Measurements from ENCODE around the gene CHD5.

Gene CHD5

GRCh38 chr1:6177681-6178380, 2.3 kb downstream of the CHD5 start:
- peaks cover 71% of the 10 kb centered on the region for H3K27me3 ChIP-seq
- H3K9ac ChIP-seq: no peak overlapping the region
- H3K36me3 ChIP-seq: no peaks in the 10 kb centered on the region
- H4K20me1 ChIP-seq: peaks cover 67% of the 10 kb centered on the region
- H3K9me3 ChIP-seq: no peaks in the 10 kb centered on the region
- H3K4me3 ChIP-seq: no peak overlapping the region
- H3K4me1 ChIP-seq: peaks cover 23% of the 10 kb centered on the region
- TF ChIP-seq Cebpa-rat (IDR thresholded peaks at IDR 0.05): no peak
- H3K27ac ChIP-seq: no peak overlapping the region
- no peak overlapping the region for H3K4me2 ChIP-seq

GRCh38 chr1:6176779-6177178, 3.3 kb downstream of the CHD5 start:
- no peak for TF ChIP-seq Cebpa-rat (IDR thresholded peaks at IDR 0.05)
- Histone ChIP-seq H3K4me3 (no peak overlapping the region), H3K9me3 (no peaks in the 10 kb centered on the region), H4K20me1 (peaks cover 57% of the 10 kb centered on the region), H3K9ac (no peak overlapping the region), H3K4me2 (peak overlapping the region; percentile 14; the same call in 1 of the 2 replicates), H3K4me1 (peaks cover 34% of the 10 kb centered on the region), H3K27ac (no peak overlapping the region), H3K27me3 (peaks cover 60% of the 10 kb centered on the region), H3K36me3 (no peaks in the 10 kb centered on the region)

- Histone ChIP-seq H3K36me3 (no peaks in the 10 kb centered on the region), H3K9ac (no peak overlapping the region), H3K4me1 (peaks cover 36% of the 10 kb centered on the region), H4K20me1 (peaks cover 43% of the 10 kb centered on the region), H3K27me3 (peaks cover 47% of the 10 kb centered on the region), H3K9me3 (no peaks in the 10 kb centered on the region), H3K4me3 (no peak overlapping the region), H3K27ac (no peak overlapping the region), H3K4me2 (no peak overlapping the region)
- TF ChIP-seq Cebpa-rat (IDR thresholded peaks at IDR 0.05): no peak
Observed at GRCh38 chr1:6175411-6175828, 4.7 kb downstream of the CHD5 start.

- no peaks in the 10 kb centered on the region for H3K36me3 ChIP-seq
- no peak overlapping the region for H3K4me3 ChIP-seq
- H4K20me1 ChIP-seq: peaks cover 37% of the 10 kb centered on the region
- no peak overlapping the region for H3K4me2 ChIP-seq
- no peaks in the 10 kb centered on the region for H3K9me3 ChIP-seq
- H3K27ac ChIP-seq: no peak overlapping the region
- peaks cover 41% of the 10 kb centered on the region for H3K27me3 ChIP-seq
- TF ChIP-seq Cebpa-rat (IDR thresholded peaks at IDR 0.05): no peak
- H3K9ac ChIP-seq: no peak overlapping the region
- H3K4me1 ChIP-seq: peaks cover 39% of the 10 kb centered on the region
Observed at GRCh38 chr1:6174621-6175410, 5.3 kb downstream of the CHD5 start.

GRCh38 chr1:6172549-6172948, 7.6 kb downstream of the CHD5 start:
- Histone ChIP-seq H3K36me3 (no peaks in the 10 kb centered on the region), H3K9me3 (no peaks in the 10 kb centered on the region), H3K9ac (no peak overlapping the region), H3K4me3 (no peak overlapping the region), H3K4me1 (peaks cover 42% of the 10 kb centered on the region), H4K20me1 (peaks cover 15% of the 10 kb centered on the region), H3K27ac (no peak overlapping the region), H3K27me3 (peaks cover 18% of the 10 kb centered on the region), H3K4me2 (peak overlapping the region; percentile 92; the same call in 1 of the 2 replicates)
- TF ChIP-seq Cebpa-rat (IDR thresholded peaks at IDR 0.05): no peak

- H3K4me3 ChIP-seq: no peak overlapping the region
- H3K9ac ChIP-seq: peak overlapping the region; percentile 64
- peak overlapping the region; percentile 78 for H3K27ac ChIP-seq
- peaks cover 36% of the 10 kb centered on the region for H3K4me1 ChIP-seq
- TF ChIP-seq Cebpa-rat (IDR thresholded peaks at IDR 0.05): no peak
- H3K36me3 ChIP-seq: no peaks in the 10 kb centered on the region
- no peaks in the 10 kb centered on the region for H3K9me3 ChIP-seq
- peak overlapping the region; percentile 92 for H3K4me2 ChIP-seq
- H3K27me3 ChIP-seq: peaks cover 9% of the 10 kb centered on the region
- H4K20me1 ChIP-seq: peaks cover 5% of the 10 kb centered on the region
Observed at GRCh38 chr1:6171548-6172124, 8.5 kb downstream of the CHD5 start.

- peak overlapping the region; percentile 64 for H3K9ac ChIP-seq
- peak overlapping the region; percentile 92 for H3K4me2 ChIP-seq
- no peaks in the 10 kb centered on the region; the same call in 1 of the 2 replicates for H4K20me1 ChIP-seq
- TF ChIP-seq Cebpa-rat (IDR thresholded peaks at IDR 0.05): no peak
- H3K4me3 ChIP-seq: peak overlapping the region; percentile 22; the same call in 1 of the 2 replicates
- peaks cover 33% of the 10 kb centered on the region for H3K4me1 ChIP-seq
- no peaks in the 10 kb centered on the region for H3K36me3 ChIP-seq
- H3K27me3 ChIP-seq: peaks cover under 1% of the 10 kb centered on the region; the same call in 1 of the 2 replicates
- H3K27ac ChIP-seq: peak overlapping the region; percentile 78
- H3K9me3 ChIP-seq: no peaks in the 10 kb centered on the region
Observed at GRCh38 chr1:6170742-6171201, 9.3 kb downstream of the CHD5 start.

- Histone ChIP-seq H3K9ac (peak overlapping the region; percentile 64), H3K4me1 (peaks cover 33% of the 10 kb centered on the region), H3K4me2 (peak overlapping the region; percentile 92), H3K4me3 (peak overlapping the region; percentile 22; the same call in 1 of the 2 replicates), H3K27ac (peak overlapping the region; percentile 78), H3K36me3 (no peaks in the 10 kb centered on the region), H4K20me1 (no peaks in the 10 kb centered on the region; the same call in 1 of the 2 replicates), H3K27me3 (no peaks in the 10 kb centered on the region), H3K9me3 (no peaks in the 10 kb centered on the region)
- TF ChIP-seq Cebpa-rat (IDR thresholded peaks at IDR 0.05): no peak
Observed at GRCh38 chr1:6170116-6170741, 9.9 kb downstream of the CHD5 start.

GRCh38 chr1:6168947-6169586, 11.1 kb downstream of the CHD5 start:
- no peak overlapping the region for H3K9ac ChIP-seq
- no peak overlapping the region for H3K27ac ChIP-seq
- H3K36me3 ChIP-seq: no peaks in the 10 kb centered on the region
- no peak for TF ChIP-seq Cebpa-rat (IDR thresholded peaks at IDR 0.05)
- peaks cover 33% of the 10 kb centered on the region for H3K4me1 ChIP-seq
- peaks cover under 1% of the 10 kb centered on the region; the same call in 1 of the 2 replicates for H4K20me1 ChIP-seq
- H3K27me3 ChIP-seq: no peaks in the 10 kb centered on the region
- H3K4me2 ChIP-seq: no peak overlapping the region
- H3K4me3 ChIP-seq: no peak overlapping the region
- H3K9me3 ChIP-seq: no peaks in the 10 kb centered on the region
